Endothelial cell of umbilical vein (primary cell): Measurements from ENCODE around the gene RPS17. TPM values are rescaled to one million over a fixed set of nuclear protein-coding genes. Genes with fewer than 3 reads are reported as not detected.
A peak's percentile ranks its signal among the peaks of the same experiment; 100 is the strongest.

Source experiments
- Bru-seq: library from RNA; stranded (reverse); fragments of 400-500 nt; gene quantifications from one replicate; lab custom pipeline; 2021; lab: Mats Ljungman, UMichigan
- BruChase-seq, 2 experiments: library from RNA; stranded (reverse); fragments of 400-500 nt; gene quantifications; one replicate each; lab custom pipeline; 2021; lab: Mats Ljungman, UMichigan
- BruUV-seq: library from RNA; stranded (reverse); fragments of 400-500 nt; replicated peaks from 2 replicates; lab custom pipeline; 2021; lab: Mats Ljungman, UMichigan
- CTCF ChIA-PET: fragments of 300-600, 350-600 bp; sonication (Branson Sonifier 250); formaldehyde crosslinking; loops from one replicate; lab custom pipeline; 2021; ENCODE audit warnings: antibody characterized with exemption, inconsistent platforms; lab: Charles Lee
- POLR2A ChIA-PET: fragments of 300-600, 350-600 bp; sonication (Branson Sonifier 250); formaldehyde crosslinking; loops from one replicate; lab custom pipeline; 2021; ENCODE audit warnings: antibody characterized with exemption, inconsistent platforms; lab: Charles Lee
- DNase-seq: peaks from one replicate; pipeline ENCODE4 v3.0.0-alpha.2; 2011; ENCODE audit warnings: low read depth, low spot score
- FAIRE-seq: peaks from 2 replicates; lab custom pipeline; 2011; peaks lifted over from hg19 to GRCh38; lab: Jason Lieb, UNC
- H2AFZ ChIP-seq: 2 replicates; pipeline ENCODE4 v1.6.0; 2012; ENCODE audit warnings: low read depth, low read length, control low read depth, inconsistent platforms
- H3K27ac ChIP-seq: 2 replicates; pipeline ENCODE4 v1.5.1; 2011; ENCODE audit warnings: low read depth, mild to moderate bottlenecking, control low read depth, low read length, moderate library complexity; ENCODE audit not compliant: insufficient read depth
- H3K27me3 ChIP-seq, 2 experiments: 2 replicates each; pipeline versions ENCODE4 v1.6.0 to v1.6.1; 2011; ENCODE audit warnings: low read length in 2 of 2, mixed read lengths in 1 of 2; ENCODE audit not compliant: control insufficient read depth in 2 of 2, insufficient read depth in 2 of 2
- H3K36me3 ChIP-seq, 2 experiments: 2 replicates in 1 of 2; 3 replicates in 1 of 2; pipeline ENCODE4 v1.5.1; 2011; ENCODE audit warnings: low read length in 2 of 2, mild to moderate bottlenecking in 1 of 2, moderate library complexity in 1 of 2; ENCODE audit not compliant: control insufficient read depth in 2 of 2, insufficient read depth in 2 of 2; ENCODE audit errors: extremely low read depth in 1 of 2
- H3K4me1 ChIP-seq: 3 replicates; pipeline ENCODE4 v1.5.1; 2011; ENCODE audit warnings: mild to moderate bottlenecking, low read length; ENCODE audit not compliant: control insufficient read depth, insufficient read depth; ENCODE audit errors: extremely low read depth
- H3K4me2 ChIP-seq: 2 replicates; pipeline ENCODE4 v1.6.1; 2011; ENCODE audit warnings: low read length, control low read depth, mixed read lengths; ENCODE audit not compliant: insufficient read depth
- H3K4me3 ChIP-seq, 3 experiments: fragments of 200-600 bp in 1 of 3; sonication (generic), shearing (Covaris generic) in 1 of 3; replicated peaks in 1 of 3; 2 replicates each; pipeline ENCODE4 v1.5.1; 2011 to 2016; ENCODE audit warnings: control low read depth in 3 of 3, low read length in 3 of 3, mild to moderate bottlenecking in 2 of 3, inconsistent platforms in 1 of 3, low read depth in 1 of 3, moderate library complexity in 1 of 3; ENCODE audit not compliant: insufficient read depth in 1 of 3
- H3K79me2 ChIP-seq: 2 replicates; pipeline ENCODE4 v1.6.0; 2012; ENCODE audit warnings: low read length, inconsistent platforms; ENCODE audit not compliant: control insufficient read depth, insufficient read depth
- H3K9ac ChIP-seq: replicated peaks from 2 replicates; pipeline ENCODE3; 2011; ENCODE audit warnings: low read length, control low read depth; ENCODE audit not compliant: insufficient read depth; ENCODE audit errors: extremely low read depth
- H3K9me1 ChIP-seq: replicated peaks from 3 replicates; pipeline ENCODE4 v1.6.0; 2011; ENCODE audit warnings: mild to moderate bottlenecking, low read length; ENCODE audit not compliant: control insufficient read depth, insufficient read depth; ENCODE audit errors: extremely low read depth
- H3K9me3 ChIP-seq: replicated peaks from 2 replicates; pipeline ENCODE4 v1.5.1; 2012; ENCODE audit warnings: low read length, inconsistent platforms; ENCODE audit not compliant: control insufficient read depth, insufficient read depth
- H4K20me1 ChIP-seq: replicated peaks from 2 replicates; pipeline ENCODE3; 2011; ENCODE audit warnings: mild to moderate bottlenecking, low read length; ENCODE audit not compliant: control insufficient read depth, insufficient read depth; ENCODE audit errors: extremely low read depth
- EZH2 ChIP-seq: IDR thresholded peaks from 2 replicates; pipeline ENCODE4 v1.6.1; 2012; ENCODE audit warnings: borderline replicate concordance, low read depth, mild to moderate bottlenecking, moderate library complexity, low read length, inconsistent platforms; ENCODE audit not compliant: severe bottlenecking
- FOS ChIP-seq: IDR thresholded peaks from 2 replicates; pipeline ENCODE4 v1.6.1; 2011; ENCODE audit warnings: mild to moderate bottlenecking, low read length, moderate library complexity, borderline replicate concordance; ENCODE audit not compliant: insufficient read depth
- GATA2 ChIP-seq: IDR thresholded peaks from 2 replicates; pipeline ENCODE4 v1.7.0; 2011; ENCODE audit warnings: low read depth, mild to moderate bottlenecking, moderate library complexity, mixed read lengths, low read length; ENCODE audit not compliant: insufficient read length, insufficient read depth
- JUN ChIP-seq: IDR thresholded peaks from 2 replicates; pipeline ENCODE4 v1.6.1; 2011; ENCODE audit warnings: borderline replicate concordance, low read depth; ENCODE audit not compliant: insufficient read length, insufficient read depth
- MAX ChIP-seq: IDR thresholded peaks from 2 replicates; pipeline ENCODE4 v1.6.1; 2011; ENCODE audit not compliant: insufficient read depth, insufficient read length
- MYC ChIP-seq: IDR thresholded peaks from one replicate; pipeline ENCODE4 v1.6.1; 2011; ENCODE audit warnings: mild to moderate bottlenecking, low read depth, low read length
- POLR2A ChIP-seq: IDR thresholded peaks from 2 replicates; pipeline ENCODE4 v1.6.1; 2012; ENCODE audit warnings: low read depth, mild to moderate bottlenecking, control low read depth, low read length
- POLR2AphosphoS5 ChIP-seq: IDR thresholded peaks from 2 replicates; pipeline ENCODE4 v1.6.1; 2012; ENCODE audit warnings: low read depth, mild to moderate bottlenecking, control low read depth, low read length, moderate library complexity; ENCODE audit not compliant: insufficient read depth
- dilution Hi-C: fragments of 300-500 bp; cut with MboI; formaldehyde crosslinking; loops from one replicate; pipeline ENCODE4 v1.15.0; 2019; ENCODE audit warnings: low sequenced_read_pairs; ENCODE audit not compliant: extremely low pct_ligation_motif_present
- intact Hi-C: fragments of 100-400 bp; cut with micrococcal nuclease; formaldehyde crosslinking; loops from one replicate; pipeline ENCODE4 v1.10.0; 2022
- long read RNA-seq: library from polyadenylated mRNA; stranded (forward); transcript quantifications from one replicate; pipeline ENCODE4 v2.0.0, GENCODE V29; 2021
- polyA minus RNA-seq, 3 experiments: library from RNA; depleted of rRNA, polyadenylated mRNA; stranded (reverse); fragments of >200 nt; gene quantifications; 1 replicate in 1 of 3; 2 replicates in 2 of 3; pipeline ENCODE4 v1.2.3, GENCODE V29; 2011
- polyA plus RNA-seq, 4 experiments: library from polyadenylated mRNA; depleted of rRNA in 3 of 4; stranded (reverse) in 3 of 4; unstranded in 1 of 4; fragments of >200 nt; gene quantifications; 2 replicates each; pipeline versions ENCODE4 v1.2.1 to v1.2.3, GENCODE V29; 2011 to 2012; ENCODE audit warnings: missing spikeins in 1 of 4
- total RNA-seq: library from RNA; stranded (reverse); gene quantifications from 2 replicates; pipeline ENCODE4 v1.2.3, GENCODE V29; 2021
- TF ChIP-seq, protein P1 (sequence below), 2 donors: IDR thresholded peaks; 1 replicate in 1 of 2; 2 replicates in 1 of 2; pipeline ENCODE4 v1.5.1; 2011; ENCODE audit warnings: low read length in 2 of 2, mild to moderate bottlenecking in 2 of 2, moderate library complexity in 2 of 2, control low read depth in 1 of 2, inconsistent platforms in 1 of 2, low read depth in 1 of 2; ENCODE audit not compliant: insufficient read depth in 1 of 2; ENCODE audit errors: extremely low read depth in 1 of 2

RPS17 gene
- total RNA-seq (1,599 and 1,690 TPM in 2 replicates), polyA plus RNA-seq (2,963 and 4,382 TPM in 2 replicates), polyA minus RNA-seq (731 and 879 TPM in 2 replicates), Bru-seq, nascent RNA (percentile 99 among the genes with signal in this experiment), BruChase-seq, experiment 1, labeled RNA remaining after a 6-hour chase (percentile 96 among the genes with signal in this experiment), BruChase-seq, experiment 2, labeled RNA remaining after a 2-hour chase (percentile 94 among the genes with signal in this experiment)
- polyA plus RNA-seq (2011; cell fraction: cytosol; rRNA removed) = 5,669 and 6,878 TPM in 2 replicates
- 1,034 and 1,394 TPM in 2 replicates for polyA plus RNA-seq (2011; cell fraction: nucleus; rRNA removed)
- 3,423 and 3,618 TPM in 2 replicates for polyA plus RNA-seq (2012)
- polyA minus RNA-seq (2011; cell fraction: cytosol; rRNA and poly(A)+ RNA removed) = 991 TPM
- polyA minus RNA-seq (2011; cell fraction: nucleus; rRNA and poly(A)+ RNA removed) = 155 and 219 TPM in 2 replicates
- long read RNA-seq, transcript RPS17-210 (5 exons, 488 nt) = major isoform, 1,472 of 1,557 reads
- long read RNA-seq, partial matches to known transcripts = 74 of 1,557 reads
- long read RNA-seq, other reads (novel, unspliced or antisense) = 10 of 1,557 reads

GRCh38 chr15:82540055-82540983, at the start of gene RPS17:
Gene RPS17 (minus strand): TSS chr15:82540457. CDS start chr15:82540428, 29 bp downstream.
- Histone ChIP-seq H3K9me1 (no peaks in the 10 kb centered on the region), H3K27ac (peak within 1 kb of the TSS; percentile 56), H3K4me3 (peak within 1 kb of the TSS; percentile 73 to 87 (median 86)), H3K27me3 (peaks cover 4 to 11% of the 10 kb centered on the region in 2 experiments), H3K4me2 (peak within 1 kb of the TSS; percentile 90), H3K36me3 (peaks cover 26 to 27% of the 10 kb centered on the region in 2 experiments), H3K9ac (peak within 1 kb of the TSS; percentile 94), H2AFZ (peak within 1 kb of the TSS; percentile 82), H3K9me3 (no peaks in the 10 kb centered on the region), H3K79me2 (peaks cover 42% of the 10 kb centered on the region), H3K4me1 (peaks cover 17% of the 10 kb centered on the region), H4K20me1 (peaks cover 3% of the 10 kb centered on the region)
- BruUV-seq = TSS peak; percentile 63
- TF ChIP-seq, protein P1, sequence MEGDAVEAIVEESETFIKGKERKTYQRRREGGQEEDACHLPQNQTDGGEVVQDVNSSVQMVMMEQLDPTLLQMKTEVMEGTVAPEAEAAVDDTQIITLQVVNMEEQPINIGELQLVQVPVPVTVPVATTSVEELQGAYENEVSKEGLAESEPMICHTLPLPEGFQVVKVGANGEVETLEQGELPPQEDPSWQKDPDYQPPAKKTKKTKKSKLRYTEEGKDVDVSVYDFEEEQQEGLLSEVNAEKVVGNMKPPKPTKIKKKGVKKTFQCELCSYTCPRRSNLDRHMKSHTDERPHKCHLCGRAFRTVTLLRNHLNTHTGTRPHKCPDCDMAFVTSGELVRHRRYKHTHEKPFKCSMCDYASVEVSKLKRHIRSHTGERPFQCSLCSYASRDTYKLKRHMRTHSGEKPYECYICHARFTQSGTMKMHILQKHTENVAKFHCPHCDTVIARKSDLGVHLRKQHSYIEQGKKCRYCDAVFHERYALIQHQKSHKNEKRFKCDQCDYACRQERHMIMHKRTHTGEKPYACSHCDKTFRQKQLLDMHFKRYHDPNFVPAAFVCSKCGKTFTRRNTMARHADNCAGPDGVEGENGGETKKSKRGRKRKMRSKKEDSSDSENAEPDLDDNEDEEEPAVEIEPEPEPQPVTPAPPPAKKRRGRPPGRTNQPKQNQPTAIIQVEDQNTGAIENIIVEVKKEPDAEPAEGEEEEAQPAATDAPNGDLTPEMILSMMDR (IDR thresholded peaks at IDR 0.05; ENCODE audit: extremely low read depth in 1 of 2, insufficient read depth in 1 of 2, low read depth in 1 of 2, low read length in 2 of 2) = peak; percentile 100
- TF ChIP-seq MAX = peak; percentile 15
- TF ChIP-seq POLR2A = peak; percentile 99
- TF ChIP-seq JUN = no peak
- no peak for TF ChIP-seq FOS
- TF ChIP-seq MYC = no peak
- no peak for TF ChIP-seq GATA2
- TF ChIP-seq POLR2AphosphoS5 = peak; percentile 99
- no peak for TF ChIP-seq EZH2
- dilution Hi-C loops = no loop called here
- CTCF ChIA-PET = interaction anchor here (0.6 to 2.5 kb wide), 9 partner anchors 9 to 902 kb away, joined by 3 to 28 read pairs (median 5); partner anchors contain the start of gene C15orf40
- peak; percentile 94 for DNase-seq
- no peak for FAIRE-seq
- intact Hi-C loops = loop anchor here (2.0 to 5.0 kb wide), 6 partner anchors 212 to 667 kb away; partner anchors contain the start of genes C15orf40, HDGFL3 and RAMAC
- POLR2A ChIA-PET = interaction anchor here (0.8 to 2.2 kb wide), 6 partner anchors 9 to 495 kb away, joined by 3 to 16 read pairs (median 4); partner anchors contain the start of gene MEX3B
